ENCODE measurements around the gene WHAMM.

The WHAMM gene

GRCh38 chr15:82771789-82772607, 37.4 kb upstream of the WHAMM start:
- H3K4me3 ChIP-seq: no peak overlapping the region
- no peak overlapping the region for H3K27ac ChIP-seq
- no peak for TF ChIP-seq CTCF (IDR thresholded peaks at IDR 0.05)
- DNase-seq (ENCODE audit: low spot score): no peak

GRCh38 chr15:82774496-82774895, 34.9 kb upstream of the WHAMM start:
- DNase-seq (ENCODE audit: low spot score): no peak
- Histone ChIP-seq H3K4me3 (no peak overlapping the region), H3K27ac (no peak overlapping the region)
- TF ChIP-seq CTCF (IDR thresholded peaks at IDR 0.05): no peak

- H3K27ac ChIP-seq: no peak overlapping the region
- no peak for TF ChIP-seq CTCF (IDR thresholded peaks at IDR 0.05)
- no peak for DNase-seq (ENCODE audit: low spot score)
- H3K4me3 ChIP-seq: no peak overlapping the region
These were observed 30.7 kb upstream of the WHAMM start for GRCh38 chr15:82778755-82779154.

- Histone ChIP-seq H3K27ac (no peak overlapping the region), H3K4me3 (no peak overlapping the region)
- no peak for TF ChIP-seq CTCF (IDR thresholded peaks at IDR 0.05)
- no peak for DNase-seq (ENCODE audit: low spot score)
These were observed 28.1 kb upstream of the WHAMM start for GRCh38 chr15:82781349-82781748.

- H3K27ac ChIP-seq: no peak overlapping the region
These were observed 20.9 kb upstream of the WHAMM start for GRCh38 chr15:82788496-82788895.

GRCh38 chr15:82789491-82789890, 19.9 kb upstream of the WHAMM start:
- Histone ChIP-seq H3K27ac (no peak overlapping the region), H3K4me3 (no peak overlapping the region)
- no peak for DNase-seq (ENCODE audit: low spot score)
- no peak for TF ChIP-seq CTCF (IDR thresholded peaks at IDR 0.05)

More at GRCh38 chr15:82788496-82788895, 20.9 kb upstream of the WHAMM start:
- H3K4me3 ChIP-seq: no peak overlapping the region
- DNase-seq (ENCODE audit: low spot score): no peak
- TF ChIP-seq CTCF (IDR thresholded peaks at IDR 0.05): no peak

GRCh38 chr15:82790321-82790720, 19.1 kb upstream of the WHAMM start:
- Histone ChIP-seq H3K4me3 (no peak overlapping the region), H3K27ac (no peak overlapping the region)
- no peak for TF ChIP-seq CTCF (IDR thresholded peaks at IDR 0.05)
- DNase-seq (ENCODE audit: low spot score): no peak

Measured in coronary artery (tissue), 2 donors.